ENCODE measurements around the gene COL8A2. TPM values are rescaled to one million over a fixed set of nuclear protein-coding genes. Genes with fewer than 3 reads are reported as not detected.

The COL8A2 gene
- total RNA-seq, 1 donor from 2014 or later, result 1.2 TPM

- H3K27me3 ChIP-seq (ENCODE audit: control insufficient read depth, insufficient read depth, low read length), result no peaks in the 10 kb centered on the region
- no peak overlapping the region for H3K4me3 ChIP-seq (ENCODE audit: low read depth, low read length)
- TF ChIP-seq CTCF (IDR thresholded peaks at IDR 0.05; ENCODE audit: insufficient read depth, low read length, poor library complexity, severe bottlenecking), result no peak
- DNase-seq (ENCODE audit: low read depth), result no peak
- peaks cover 3% of the 10 kb centered on the region for H3K36me3 ChIP-seq (ENCODE audit: control insufficient read depth, insufficient read depth, low read length)
Measured at GRCh38 chr1:36136535-36136934, 11.5 kb upstream of the COL8A2 start.

GRCh38 chr1:36135796-36136195 is 10.8 kb upstream of the COL8A2 start:
- Histone ChIP-seq H3K36me3 (ENCODE audit: control insufficient read depth, insufficient read depth, low read length) (peaks cover 3% of the 10 kb centered on the region), H3K4me3 (ENCODE audit: low read depth, low read length) (no peak overlapping the region), H3K27me3 (ENCODE audit: control insufficient read depth, insufficient read depth, low read length) (no peaks in the 10 kb centered on the region)
- DNase-seq (ENCODE audit: low read depth), result no peak
- no peak for TF ChIP-seq CTCF (IDR thresholded peaks at IDR 0.05; ENCODE audit: insufficient read depth, low read length, poor library complexity, severe bottlenecking)

GRCh38 chr1:36135330-36135667 is 10.3 kb upstream of the COL8A2 start:
- TF ChIP-seq CTCF (IDR thresholded peaks at IDR 0.05; ENCODE audit: insufficient read depth, low read length, poor library complexity, severe bottlenecking), result no peak
- no peak for DNase-seq (ENCODE audit: low read depth)
- peaks cover 3% of the 10 kb centered on the region for H3K36me3 ChIP-seq (ENCODE audit: control insufficient read depth, insufficient read depth, low read length)
- H3K4me3 ChIP-seq (ENCODE audit: low read depth, low read length), result no peak overlapping the region
- no peaks in the 10 kb centered on the region for H3K27me3 ChIP-seq (ENCODE audit: control insufficient read depth, insufficient read depth, low read length)

GRCh38 chr1:36134505-36135329 is 9.7 kb upstream of the COL8A2 start:
- no peaks in the 10 kb centered on the region for H3K27me3 ChIP-seq (ENCODE audit: control insufficient read depth, insufficient read depth, low read length)
- no peak overlapping the region for H3K4me3 ChIP-seq (ENCODE audit: low read depth, low read length)
- peaks cover 3% of the 10 kb centered on the region for H3K36me3 ChIP-seq (ENCODE audit: control insufficient read depth, insufficient read depth, low read length)
- TF ChIP-seq CTCF (IDR thresholded peaks at IDR 0.05; ENCODE audit: insufficient read depth, low read length, poor library complexity, severe bottlenecking), result peak; percentile 82
- no peak for DNase-seq (ENCODE audit: low read depth)

- DNase-seq (ENCODE audit: low read depth), result no peak
- H3K27me3 ChIP-seq (ENCODE audit: control insufficient read depth, insufficient read depth, low read length), result no peaks in the 10 kb centered on the region
- H3K36me3 ChIP-seq (ENCODE audit: control insufficient read depth, insufficient read depth, low read length), result peaks cover 3% of the 10 kb centered on the region
- no peak for TF ChIP-seq CTCF (IDR thresholded peaks at IDR 0.05; ENCODE audit: insufficient read depth, low read length, poor library complexity, severe bottlenecking)
- no peak overlapping the region for H3K4me3 ChIP-seq (ENCODE audit: low read depth, low read length)
Measured at GRCh38 chr1:36134031-36134430, 9.0 kb upstream of the COL8A2 start.

- Histone ChIP-seq H3K4me3 (ENCODE audit: low read depth, low read length) (no peak overlapping the region), H3K36me3 (ENCODE audit: control insufficient read depth, insufficient read depth, low read length) (peaks cover 3% of the 10 kb centered on the region), H3K27me3 (ENCODE audit: control insufficient read depth, insufficient read depth, low read length) (no peaks in the 10 kb centered on the region)
- TF ChIP-seq CTCF (IDR thresholded peaks at IDR 0.05; ENCODE audit: insufficient read depth, low read length, poor library complexity, severe bottlenecking), result no peak
- DNase-seq (ENCODE audit: low read depth), result peak; percentile 82
Measured at GRCh38 chr1:36133484-36133883, 8.5 kb upstream of the COL8A2 start.

All from kidney epithelial cell (primary cell).